Activated T-helper 17 cell treated with anti-CD3 and anti-CD28 coated beads, Interleukin-2, amount 50 U/mL, for 72 hours (primary cell): ENCODE results near the gene EFNB2. TPM values are rescaled to one million over a fixed set of nuclear protein-coding genes. Genes with fewer than 3 reads are reported as not detected.

ENCODE experiments used
- ATAC-seq: fragments of 150-1000 bp; cut with Tn5 transposase; replicated peaks from 2 replicates; pipeline ENCODE4 v1.10.0; 2021; ENCODE audit warnings: mild to moderate bottlenecking, moderate library complexity
- H3K27ac Mint-ChIP-seq: one replicate; pipeline ENCODE4 v1.8.0; 2022; ENCODE audit warnings: mixed read lengths
- H3K27me3 Mint-ChIP-seq: one replicate; pipeline ENCODE4 v1.8.0; 2022; ENCODE audit warnings: mixed read lengths
- H3K36me3 Mint-ChIP-seq: one replicate; pipeline ENCODE4 v1.8.0; 2022; ENCODE audit warnings: low read depth, mild to moderate bottlenecking, mixed read lengths
- H3K4me1 Mint-ChIP-seq: one replicate; pipeline ENCODE4 v1.8.0; 2022; ENCODE audit warnings: mixed read lengths
- H3K4me3 Mint-ChIP-seq: one replicate; pipeline ENCODE4 v1.8.0; 2022; ENCODE audit warnings: mild to moderate bottlenecking, mixed read lengths
- H3K9me3 Mint-ChIP-seq: one replicate; pipeline ENCODE4 v1.8.0; 2022; ENCODE audit warnings: mixed read lengths
- total RNA-seq, 2 donors: library from RNA; stranded (reverse); gene quantifications; one replicate each; pipeline ENCODE4 v1.2.3, GENCODE V29; 2022

The EFNB2 gene
- total RNA-seq, 2 donors from 2014 or later, result 0.08 TPM; not detected in 1

GRCh38 chr13:106533943-106534638, 1.4 kb downstream of the EFNB2 start:
- Mint-ChIP-seq H3K27me3 (peaks cover 32% of the 10 kb centered on the region), H3K4me3 (peak overlapping the region; percentile 64)

GRCh38 chr13:106533101-106533942, 2.1 kb downstream of the EFNB2 start:
- Mint-ChIP-seq H3K9me3 (no peaks in the 10 kb centered on the region), H3K27ac (no peak overlapping the region), H3K4me3 (peak overlapping the region; percentile 64), H3K27me3 (peaks cover 35% of the 10 kb centered on the region), H3K4me1 (peaks cover 5% of the 10 kb centered on the region), H3K36me3 (peaks cover 5% of the 10 kb centered on the region)
- no peak for ATAC-seq

More at GRCh38 chr13:106533943-106534638, 1.4 kb downstream of the EFNB2 start:
- Mint-ChIP-seq H3K27ac (no peak overlapping the region), H3K9me3 (no peaks in the 10 kb centered on the region), H3K4me1 (peaks cover 5% of the 10 kb centered on the region), H3K36me3 (peaks cover 5% of the 10 kb centered on the region)
- no peak for ATAC-seq

- ATAC-seq, result no peak
- Mint-ChIP-seq H3K27me3 (peaks cover 37% of the 10 kb centered on the region), H3K4me3 (peak overlapping the region; percentile 64), H3K27ac (no peak overlapping the region), H3K36me3 (peaks cover 5% of the 10 kb centered on the region), H3K9me3 (no peaks in the 10 kb centered on the region), H3K4me1 (peaks cover 5% of the 10 kb centered on the region)
Measured at GRCh38 chr13:106532111-106532929, 3.1 kb downstream of the EFNB2 start.

GRCh38 chr13:106530980-106531481, 4.4 kb downstream of the EFNB2 start:
- Mint-ChIP-seq H3K4me1 (no peaks in the 10 kb centered on the region), H3K9me3 (no peaks in the 10 kb centered on the region), H3K4me3 (no peak overlapping the region), H3K27ac (no peak overlapping the region), H3K27me3 (peaks cover 45% of the 10 kb centered on the region), H3K36me3 (no peaks in the 10 kb centered on the region)
- ATAC-seq, result no peak

- Mint-ChIP-seq H3K4me1 (no peaks in the 10 kb centered on the region), H3K4me3 (no peak overlapping the region), H3K27ac (no peak overlapping the region), H3K9me3 (no peaks in the 10 kb centered on the region), H3K36me3 (no peaks in the 10 kb centered on the region), H3K27me3 (peaks cover 49% of the 10 kb centered on the region)
- ATAC-seq, result no peak
Measured at GRCh38 chr13:106530171-106530851, 5.2 kb downstream of the EFNB2 start.

GRCh38 chr13:106529415-106530170, 5.9 kb downstream of the EFNB2 start:
- Mint-ChIP-seq H3K9me3 (no peaks in the 10 kb centered on the region), H3K4me1 (no peaks in the 10 kb centered on the region), H3K4me3 (no peak overlapping the region), H3K27ac (no peak overlapping the region), H3K27me3 (peaks cover 51% of the 10 kb centered on the region), H3K36me3 (no peaks in the 10 kb centered on the region)
- ATAC-seq, result no peak

- no peak overlapping the region for H3K27ac Mint-ChIP-seq
- no peak for ATAC-seq
- H3K27me3 Mint-ChIP-seq, result peaks cover 54% of the 10 kb centered on the region
- no peak overlapping the region for H3K4me3 Mint-ChIP-seq
- no peaks in the 10 kb centered on the region for H3K4me1 Mint-ChIP-seq
- no peaks in the 10 kb centered on the region for H3K36me3 Mint-ChIP-seq
- H3K9me3 Mint-ChIP-seq, result no peaks in the 10 kb centered on the region
Measured at GRCh38 chr13:106528718-106529414, 6.6 kb downstream of the EFNB2 start.

- ATAC-seq, result no peak
- Mint-ChIP-seq H3K36me3 (no peaks in the 10 kb centered on the region), H3K27me3 (peaks cover 51% of the 10 kb centered on the region), H3K4me1 (no peaks in the 10 kb centered on the region), H3K27ac (no peak overlapping the region), H3K9me3 (no peaks in the 10 kb centered on the region), H3K4me3 (no peak overlapping the region)
Measured at GRCh38 chr13:106527826-106528225, 7.6 kb downstream of the EFNB2 start.

- Mint-ChIP-seq H3K4me1 (no peaks in the 10 kb centered on the region), H3K27me3 (peaks cover 50% of the 10 kb centered on the region), H3K4me3 (no peak overlapping the region), H3K27ac (no peak overlapping the region), H3K36me3 (no peaks in the 10 kb centered on the region), H3K9me3 (no peaks in the 10 kb centered on the region)
- ATAC-seq, result no peak
Measured at GRCh38 chr13:106527445-106527801, 8.0 kb downstream of the EFNB2 start.

GRCh38 chr13:106526738-106527444, 8.6 kb downstream of the EFNB2 start:
- ATAC-seq, result no peak
- Mint-ChIP-seq H3K4me1 (no peaks in the 10 kb centered on the region), H3K27ac (no peak overlapping the region), H3K36me3 (no peaks in the 10 kb centered on the region), H3K4me3 (no peak overlapping the region), H3K27me3 (peaks cover 52% of the 10 kb centered on the region), H3K9me3 (no peaks in the 10 kb centered on the region)

- no peaks in the 10 kb centered on the region for H3K36me3 Mint-ChIP-seq
- no peaks in the 10 kb centered on the region for H3K9me3 Mint-ChIP-seq
- ATAC-seq, result no peak
- H3K4me1 Mint-ChIP-seq, result no peaks in the 10 kb centered on the region
- H3K27ac Mint-ChIP-seq, result no peak overlapping the region
- H3K27me3 Mint-ChIP-seq, result peaks cover 54% of the 10 kb centered on the region
- H3K4me3 Mint-ChIP-seq, result no peak overlapping the region
Measured at GRCh38 chr13:106525865-106526264, 9.6 kb downstream of the EFNB2 start.

GRCh38 chr13:106524108-106524507, 11.4 kb downstream of the EFNB2 start:
- no peaks in the 10 kb centered on the region for H3K4me1 Mint-ChIP-seq
- no peak for ATAC-seq
- no peaks in the 10 kb centered on the region for H3K36me3 Mint-ChIP-seq
- no peaks in the 10 kb centered on the region for H3K9me3 Mint-ChIP-seq
- H3K4me3 Mint-ChIP-seq, result no peak overlapping the region
- peaks cover 47% of the 10 kb centered on the region for H3K27me3 Mint-ChIP-seq
- H3K27ac Mint-ChIP-seq, result no peak overlapping the region
